NCI-H2171 (cell line): ENCODE measurements around the gene CD96.

Experiments
- DNase-seq: peaks from one replicate; lab custom pipeline; 2025; lab: John Stamatoyannopoulos, UW

CD96 gene

GRCh38 chr3:111566844-111567243 lies 24.8 kb downstream of the CD96 start:
- DNase-seq = no peak

DNA sequence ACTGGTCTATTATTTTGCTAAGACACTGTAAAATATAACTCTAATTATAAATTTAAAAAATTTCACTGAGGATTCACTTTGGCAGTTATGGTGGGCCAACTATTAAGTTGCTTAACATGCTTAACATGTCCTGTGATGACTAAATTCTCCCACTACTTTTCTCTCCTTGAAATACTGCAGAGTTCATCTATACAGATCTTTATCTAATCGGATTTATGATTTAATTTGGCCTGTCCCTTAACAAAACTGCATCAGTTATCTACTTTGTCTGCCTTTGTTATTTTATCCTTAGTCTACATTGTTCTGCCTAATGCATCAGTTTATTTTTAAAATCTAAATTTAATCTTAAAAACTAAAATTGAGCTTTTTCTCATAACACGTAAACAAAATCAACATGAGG lies 26.4 kb downstream of the CD96 start:
- DNase-seq = no peak

GRCh38 chr3:111568911-111569310 lies 26.9 kb downstream of the CD96 start:
- no peak for DNase-seq

DNA sequence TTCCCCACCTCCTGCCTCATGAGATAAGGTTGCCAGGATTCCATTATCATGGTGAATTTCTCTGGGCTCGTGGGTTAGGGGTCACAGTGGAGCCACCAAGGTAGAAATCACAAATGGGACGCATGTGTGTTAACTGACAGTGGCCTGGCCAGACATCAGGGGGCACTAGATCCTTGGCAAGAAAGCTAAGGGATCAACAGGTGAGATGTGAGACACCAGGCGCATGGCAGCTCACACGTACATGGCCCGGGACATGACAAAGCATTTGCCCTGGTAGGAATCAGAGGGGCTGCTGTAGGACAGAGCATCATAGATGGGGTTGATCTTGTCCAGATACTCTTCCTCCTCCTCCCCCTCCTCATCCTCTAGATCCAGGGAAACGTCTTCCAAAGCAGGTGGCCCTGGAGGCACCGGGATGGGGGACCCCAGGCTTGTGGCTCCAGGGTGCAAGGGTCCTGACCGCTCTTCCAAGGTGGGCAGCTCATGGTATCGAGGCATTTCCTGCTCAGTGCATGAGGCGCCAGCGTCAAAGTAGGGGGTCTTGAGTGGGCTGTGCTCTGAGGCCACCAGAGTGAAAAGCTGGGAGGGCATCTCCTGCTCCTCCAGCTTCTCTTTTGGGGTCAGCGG lies 28.5 kb downstream of the CD96 start:
- no peak for DNase-seq

GRCh38 chr3:111571282-111571681 lies 29.3 kb downstream of the CD96 start:
- DNase-seq = no peak

DNA sequence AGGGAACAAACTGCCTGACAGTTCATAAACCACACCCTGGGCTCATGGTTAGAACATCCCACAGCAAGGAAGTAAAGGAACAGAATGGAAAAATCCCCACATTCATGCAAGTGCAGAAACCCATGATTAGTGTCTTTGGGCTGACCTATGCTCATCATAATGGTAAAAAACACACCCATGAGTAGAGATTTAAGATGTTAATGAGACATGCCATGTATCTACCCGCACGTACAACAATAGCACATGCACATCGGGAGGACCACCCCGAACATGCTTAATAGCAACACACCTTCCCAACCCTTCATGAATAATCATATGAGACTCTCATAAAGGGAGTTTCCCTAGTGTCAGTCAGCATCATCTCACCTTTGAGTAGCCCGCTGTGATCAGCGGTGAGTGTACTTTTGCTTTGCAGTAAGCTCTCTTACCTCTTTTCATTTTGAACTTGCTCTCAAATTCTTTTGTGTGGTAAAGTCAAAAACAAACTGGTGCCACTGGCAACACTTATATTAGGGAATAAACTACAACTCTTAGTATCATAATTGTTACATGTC lies 30.0 kb downstream of the CD96 start:
- DNase-seq = no peak

DNA sequence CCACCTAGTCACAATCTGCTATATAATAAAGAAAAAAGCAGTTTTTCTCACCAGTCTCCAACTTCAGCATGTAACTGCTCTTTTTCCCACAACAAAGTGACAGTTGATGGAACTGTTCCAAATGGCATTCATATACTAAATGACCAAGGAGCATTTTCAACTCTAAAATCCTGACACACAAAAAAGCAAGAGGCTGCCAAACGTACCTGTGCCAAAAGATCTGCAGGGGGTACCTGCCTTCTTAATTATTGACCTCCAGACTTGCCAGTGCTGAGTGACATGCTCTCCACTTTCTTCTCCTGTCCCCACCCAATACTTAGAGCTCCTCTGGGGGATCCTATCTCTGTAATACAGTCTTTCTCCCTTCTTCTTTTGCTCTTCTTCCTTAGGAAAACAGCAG lies 35.1 kb downstream of the CD96 start:
- DNase-seq = no peak

DNA sequence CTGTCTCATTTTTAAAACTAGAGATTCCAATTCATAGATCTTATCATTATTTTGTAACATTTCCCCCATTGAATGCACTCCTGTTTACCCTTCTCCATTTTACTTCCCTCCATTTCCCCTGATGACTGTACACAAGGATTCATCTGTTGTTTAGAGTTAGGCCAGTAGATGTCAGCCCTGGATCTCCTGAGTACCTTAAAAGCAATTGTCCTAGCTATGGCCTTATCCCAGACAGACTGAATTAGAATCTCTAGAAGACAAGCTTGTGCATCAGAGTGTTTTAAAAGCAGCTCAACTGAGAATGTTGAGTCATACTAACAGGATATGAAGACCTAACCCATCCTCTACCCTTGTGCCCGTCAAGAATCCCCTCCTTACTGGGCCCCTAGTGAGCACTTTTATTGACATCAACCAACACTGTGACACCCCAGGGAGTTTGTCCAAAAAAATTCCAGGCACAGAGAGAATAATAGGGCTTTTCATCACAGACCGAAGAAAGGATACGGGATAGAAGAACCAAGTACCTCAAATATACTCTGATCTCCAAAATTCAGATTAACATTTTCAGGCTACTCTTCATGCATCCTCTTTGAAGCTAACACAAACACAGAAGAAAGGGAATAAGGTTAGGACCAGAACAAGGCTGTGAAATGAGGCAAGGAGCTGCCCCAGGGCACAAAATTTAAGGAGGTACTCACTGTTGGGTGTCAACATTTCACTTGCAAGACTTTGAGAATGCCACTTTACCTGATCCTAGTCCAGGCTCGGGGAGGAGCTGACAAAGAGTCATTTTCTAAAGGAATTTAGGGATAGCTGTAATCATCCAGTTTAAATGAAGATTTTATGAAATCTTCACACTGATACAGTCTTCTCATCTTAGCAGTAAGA lies 36.0 kb downstream of the CD96 start:
- no peak for DNase-seq

DNA sequence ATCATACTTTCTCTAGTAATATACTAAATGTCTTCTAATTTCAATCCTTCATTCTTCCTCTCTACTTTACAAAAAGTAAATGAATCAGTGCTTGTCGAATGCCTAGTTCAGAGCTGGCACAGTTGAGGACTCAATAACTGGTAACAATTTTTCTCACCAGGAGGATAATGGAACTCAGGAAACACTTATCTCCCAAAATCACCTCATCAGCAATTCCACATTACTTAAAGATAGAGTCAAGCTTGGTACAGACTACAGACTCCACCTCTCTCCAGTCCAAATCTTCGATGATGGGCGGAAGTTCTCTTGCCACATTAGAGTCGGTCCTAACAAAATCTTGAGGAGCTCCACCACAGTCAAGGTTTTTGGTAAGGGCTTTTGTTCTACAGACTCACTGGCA lies 36.9 kb downstream of the CD96 start:
- no peak for DNase-seq

- DNase-seq = no peak
Measured at GRCh38 chr3:111579495-111579894, 37.5 kb downstream of the CD96 start.

DNA sequence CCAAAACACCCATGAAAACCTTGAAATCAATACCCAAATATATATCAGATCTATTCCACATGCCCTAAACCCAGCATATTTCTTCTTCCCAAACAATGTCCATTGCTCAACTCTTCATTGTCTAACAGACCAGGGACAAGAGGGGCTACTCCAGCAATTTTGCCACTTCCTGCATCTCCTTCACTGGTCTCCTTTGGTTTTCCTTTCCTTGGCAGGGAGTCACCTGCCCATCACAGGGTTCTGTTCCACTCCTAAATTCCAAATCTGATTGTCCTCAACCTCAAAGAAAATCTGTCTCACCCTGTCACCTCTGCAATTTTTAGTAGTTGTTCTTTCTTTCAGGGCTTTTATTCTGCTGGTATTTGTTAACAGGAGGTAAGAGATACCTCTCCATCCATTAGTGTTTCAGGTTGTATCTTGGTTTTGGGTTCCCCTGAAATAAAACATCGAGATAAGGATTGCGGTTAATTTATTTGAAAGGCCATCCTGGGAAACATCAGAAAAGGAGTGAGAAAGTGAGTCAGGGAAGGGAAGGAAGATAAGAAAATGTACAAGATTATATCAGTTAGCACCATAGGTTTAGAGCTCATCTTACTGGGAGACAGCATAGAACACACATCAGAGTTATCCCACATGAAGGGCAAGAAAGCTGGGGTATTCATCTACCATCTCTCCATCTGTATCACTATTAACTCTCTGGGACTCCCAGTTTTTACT lies 39.6 kb downstream of the CD96 start:
- DNase-seq = no peak

DNA sequence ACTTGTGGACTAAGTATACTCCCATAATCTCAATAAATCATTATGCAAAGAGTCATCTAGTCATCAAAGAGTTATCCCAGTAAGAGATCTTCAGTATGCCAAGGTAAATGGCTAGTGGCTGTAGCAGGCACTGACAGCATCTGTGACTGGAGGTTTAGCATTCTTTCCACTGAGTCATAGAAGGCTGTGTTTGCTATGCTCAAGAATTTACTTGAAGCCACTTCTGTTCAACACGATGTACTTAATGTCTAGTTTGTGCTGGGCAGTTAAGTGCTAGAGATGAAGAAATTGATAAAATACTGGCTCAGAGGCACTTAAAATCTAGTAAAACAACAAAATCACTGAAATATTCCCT lies 40.1 kb downstream of the CD96 start:
- no peak for DNase-seq

GRCh38 chr3:111584744-111585143 lies 42.7 kb downstream of the CD96 start:
- DNase-seq = no peak

GRCh38 chr3:111585217-111585616 lies 43.2 kb downstream of the CD96 start:
- no peak for DNase-seq

GRCh38 chr3:111588527-111588926 lies 46.5 kb downstream of the CD96 start:
- no peak for DNase-seq

DNA sequence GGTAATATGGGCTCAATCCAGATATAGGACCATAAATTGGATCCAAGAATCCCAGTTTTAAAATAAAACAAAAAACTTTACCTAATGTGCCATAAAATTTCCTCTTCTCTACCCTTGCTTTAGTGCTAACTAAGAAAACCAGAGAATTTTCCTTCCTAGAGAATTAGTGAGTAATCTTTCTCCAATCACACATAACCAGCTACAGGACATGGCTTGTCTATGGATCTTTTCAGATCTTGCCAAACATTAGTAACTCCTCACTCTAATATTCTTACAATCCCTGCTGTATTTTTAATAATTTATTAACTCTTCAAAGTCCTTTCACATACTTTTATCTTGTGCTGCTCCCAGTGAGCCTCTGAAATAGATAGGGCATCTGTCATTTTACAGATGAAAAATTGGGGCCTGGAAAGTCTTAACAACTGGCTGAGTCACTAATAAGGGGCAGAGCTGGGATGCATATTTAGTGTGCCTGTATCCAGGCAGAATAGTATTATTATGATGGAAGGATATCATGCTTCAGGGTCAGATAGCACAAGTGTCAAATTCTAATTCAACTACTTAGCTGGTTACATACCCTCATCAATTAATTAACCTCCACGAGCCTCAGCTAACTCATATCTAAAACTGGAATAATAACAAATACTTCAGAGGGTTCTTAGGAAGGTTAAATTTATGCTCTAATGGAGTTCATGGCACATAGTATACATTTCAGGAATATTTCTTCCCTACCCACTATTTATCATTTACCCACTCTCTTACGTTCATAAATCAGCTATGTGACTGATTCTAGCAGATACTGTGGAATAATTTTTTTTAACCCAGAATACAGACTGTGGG lies 47.5 kb downstream of the CD96 start:
- no peak for DNase-seq

DNA sequence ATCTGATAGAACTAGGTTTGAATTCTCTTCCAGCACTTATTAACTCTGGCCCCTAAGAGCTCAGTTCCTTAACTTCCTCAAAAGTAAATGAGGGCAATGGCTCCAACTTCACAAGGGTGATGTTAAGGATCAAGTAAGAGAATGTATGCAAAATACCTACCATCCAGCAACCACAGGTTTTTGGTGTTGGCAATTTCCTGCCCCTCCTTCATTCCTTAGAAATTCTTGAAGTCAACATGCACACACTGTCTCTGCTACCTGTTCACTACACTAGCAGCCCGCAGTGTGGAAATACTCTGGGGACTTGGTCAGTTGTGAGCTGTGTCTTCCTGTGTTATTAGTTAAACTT lies 48.1 kb downstream of the CD96 start:
- DNase-seq = no peak

DNA sequence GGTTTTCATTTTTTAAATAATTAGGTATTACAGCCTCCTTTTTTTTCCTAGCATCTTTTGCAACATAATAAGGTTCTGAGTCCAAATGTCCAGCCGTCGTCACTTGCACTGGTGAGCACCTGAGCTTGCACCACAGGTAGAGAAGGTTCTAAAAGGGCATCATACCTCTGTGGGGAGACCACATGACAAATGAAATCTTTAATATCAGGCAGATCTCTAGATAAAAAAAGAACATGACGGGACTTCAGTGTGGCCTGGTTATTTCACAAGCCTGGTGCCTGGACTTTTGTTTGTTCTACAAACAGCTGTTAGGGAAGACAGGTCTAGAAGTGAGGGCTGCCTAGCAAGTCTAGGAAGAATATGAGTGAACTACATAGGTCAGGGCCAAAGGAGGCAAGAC lies 49.6 kb downstream of the CD96 start:
- DNase-seq = no peak

- no peak for DNase-seq
Measured at GRCh38 chr3:111592143-111592542, 50.1 kb downstream of the CD96 start.

DNA sequence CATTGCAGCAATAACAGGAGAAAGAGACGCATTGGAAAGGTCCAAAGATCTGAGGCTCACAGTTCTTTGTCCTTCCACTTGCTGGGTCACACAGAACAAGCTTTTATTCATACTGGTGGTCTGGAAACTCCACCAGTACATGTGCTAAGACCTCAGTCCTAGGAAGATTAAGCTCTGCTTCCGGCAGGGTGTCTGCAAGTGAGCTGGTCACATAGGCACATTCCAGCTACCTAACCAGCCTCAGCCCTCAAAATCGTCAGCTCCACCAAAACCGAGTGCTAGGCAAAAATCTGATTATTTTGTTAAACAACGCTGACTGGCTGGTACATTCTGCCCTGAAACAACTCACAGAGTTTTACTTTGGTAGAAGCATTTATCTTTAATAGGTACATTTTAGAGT lies 50.9 kb downstream of the CD96 start:
- no peak for DNase-seq

DNA sequence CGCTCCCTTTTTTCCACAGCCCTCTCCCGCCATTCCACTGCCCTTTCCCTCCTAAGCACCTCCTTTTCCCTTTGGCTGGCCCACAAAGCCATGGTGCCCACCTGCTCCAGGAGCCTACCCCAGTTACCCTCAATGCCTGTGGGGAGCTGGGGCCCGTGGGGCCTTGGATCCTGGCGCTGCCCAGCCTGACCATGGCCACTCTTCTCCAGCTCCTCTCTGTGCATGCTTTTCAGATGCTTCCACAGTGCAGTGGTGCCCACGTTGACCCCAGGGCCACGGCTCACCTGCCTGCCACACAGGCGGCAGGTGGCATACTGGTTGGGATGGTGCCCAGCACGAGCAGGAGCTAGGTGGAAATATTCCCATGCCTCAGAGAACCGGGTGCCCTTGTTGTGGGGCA lies 51.7 kb downstream of the CD96 start:
- DNase-seq = no peak

GRCh38 chr3:111594205-111594604 lies 52.2 kb downstream of the CD96 start:
- no peak for DNase-seq
